HG03095 (cell line): ENCODE measurements around the gene ZNF23.
A peak's percentile ranks its signal among the peaks of the same experiment; 100 is the strongest.
"Not testable (repeated sequence)": the region's sequence is repeated elsewhere in the genome, so short reads cannot be mapped to it uniquely, and the experiment has no call there.

Experiments used
- ATAC-seq: cut with Tn5 transposase; IDR thresholded peaks from one replicate; pipeline ENCODE4 v1.9.1; 2021; ENCODE audit warnings: moderate library complexity; ENCODE audit not compliant: unreplicated experiment

The ZNF23 gene

GRCh38 chr16:71461686-71462648 is at the start of gene ZNF23:
Gene ZNF23, minus strand, starts transcription at chr16:71462247. Its CDS starts 5,451 bp downstream, at chr16:71456796.
- peak; percentile 96 for ATAC-seq

DNA sequence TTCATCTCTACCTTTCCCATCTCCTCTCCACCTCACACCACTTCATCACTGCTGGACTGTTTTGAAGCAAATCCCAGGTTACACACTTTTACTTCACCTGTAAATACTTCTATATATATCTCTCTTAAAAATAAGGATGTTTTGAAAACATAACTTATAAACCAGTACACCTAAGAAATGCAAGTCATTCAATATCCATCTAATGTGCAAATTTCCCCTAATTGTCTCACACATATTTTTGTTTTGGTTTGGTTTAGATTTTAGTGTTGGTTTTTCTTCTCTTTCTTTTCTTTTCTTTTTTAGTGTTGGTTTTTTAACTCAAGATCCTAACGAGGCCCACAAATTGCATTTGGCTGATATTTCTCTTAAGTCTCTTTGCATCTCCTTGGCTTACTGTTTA is 45.0 kb upstream of the ZNF23 start:
- ATAC-seq: no peak

DNA sequence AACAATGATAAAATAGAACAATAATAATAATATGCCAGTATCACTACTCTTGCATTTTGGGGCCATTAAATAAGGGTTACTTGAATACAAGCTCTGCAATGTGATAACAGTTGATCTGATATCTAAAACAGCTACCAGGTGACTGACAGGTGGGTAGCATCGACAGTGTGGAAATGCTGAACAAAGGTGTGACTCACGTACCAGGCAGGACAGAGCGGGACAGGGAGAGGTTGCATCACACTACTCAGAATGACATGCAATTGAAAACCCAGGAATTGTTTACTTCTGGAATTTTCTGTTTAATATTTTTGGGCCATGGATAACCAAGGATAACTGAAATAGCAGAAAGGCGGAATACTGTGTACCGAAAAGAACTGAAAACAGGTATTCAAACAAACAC is 42.9 kb upstream of the ZNF23 start:
- no peak for ATAC-seq

DNA sequence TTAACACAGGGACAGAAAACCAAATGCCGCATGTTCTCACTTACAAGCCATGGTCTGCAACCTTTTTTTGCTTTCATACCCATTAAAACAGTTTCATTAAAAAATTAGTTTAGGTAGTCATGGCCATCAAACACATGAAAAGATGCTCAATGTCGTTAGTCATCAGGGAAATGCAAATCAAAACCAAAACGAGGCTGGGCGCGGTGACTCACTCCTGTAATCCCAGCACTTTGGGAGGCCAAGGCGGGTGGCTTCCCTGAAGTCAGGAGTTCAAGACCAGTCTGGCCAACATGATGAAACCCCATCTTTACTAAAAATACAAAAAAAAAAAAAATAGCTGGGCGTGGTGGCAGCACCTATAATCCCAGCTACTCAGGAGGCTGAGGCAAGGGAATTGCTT is 42.0 kb upstream of the ZNF23 start:
- not testable (repeated sequence) for ATAC-seq

DNA sequence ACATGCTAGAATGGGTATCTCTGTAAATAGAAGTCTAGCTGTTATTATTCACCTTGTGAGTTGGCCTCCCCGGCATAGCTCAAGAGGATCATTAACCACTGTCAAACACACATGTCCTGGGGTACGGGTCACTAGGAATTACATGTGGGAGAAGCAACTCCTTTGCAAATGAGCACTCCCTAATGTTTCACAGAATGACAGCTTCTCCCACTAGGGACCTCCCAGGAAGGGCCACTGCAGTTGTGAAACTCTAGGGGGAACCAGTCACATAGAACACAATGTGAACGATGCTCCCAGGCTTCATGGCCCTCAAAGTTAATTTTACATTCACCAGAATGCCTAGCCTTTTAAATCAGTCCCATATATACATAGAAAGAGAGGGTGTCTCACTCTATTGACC is 39.5 kb upstream of the ZNF23 start:
- no peak for ATAC-seq

DNA sequence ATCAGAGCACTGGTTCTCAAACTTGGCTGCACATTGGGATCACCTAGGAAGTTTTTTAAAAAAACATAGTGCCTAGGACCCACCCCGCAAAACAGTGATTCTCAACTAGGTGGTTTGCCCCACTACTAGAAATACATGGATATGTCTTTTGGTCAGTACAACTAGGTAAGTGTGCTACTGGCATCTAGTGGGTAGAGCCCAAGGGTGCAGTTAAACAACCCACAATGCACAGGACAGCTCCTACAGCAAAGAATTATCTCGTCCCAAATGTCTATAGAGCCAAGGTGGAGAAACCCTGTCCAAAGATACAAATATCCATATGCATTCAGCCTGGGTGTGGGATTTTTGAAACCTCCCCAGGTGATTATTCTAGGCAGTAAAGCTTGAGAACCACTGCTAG is 38.9 kb upstream of the ZNF23 start:
- ATAC-seq: no peak

DNA sequence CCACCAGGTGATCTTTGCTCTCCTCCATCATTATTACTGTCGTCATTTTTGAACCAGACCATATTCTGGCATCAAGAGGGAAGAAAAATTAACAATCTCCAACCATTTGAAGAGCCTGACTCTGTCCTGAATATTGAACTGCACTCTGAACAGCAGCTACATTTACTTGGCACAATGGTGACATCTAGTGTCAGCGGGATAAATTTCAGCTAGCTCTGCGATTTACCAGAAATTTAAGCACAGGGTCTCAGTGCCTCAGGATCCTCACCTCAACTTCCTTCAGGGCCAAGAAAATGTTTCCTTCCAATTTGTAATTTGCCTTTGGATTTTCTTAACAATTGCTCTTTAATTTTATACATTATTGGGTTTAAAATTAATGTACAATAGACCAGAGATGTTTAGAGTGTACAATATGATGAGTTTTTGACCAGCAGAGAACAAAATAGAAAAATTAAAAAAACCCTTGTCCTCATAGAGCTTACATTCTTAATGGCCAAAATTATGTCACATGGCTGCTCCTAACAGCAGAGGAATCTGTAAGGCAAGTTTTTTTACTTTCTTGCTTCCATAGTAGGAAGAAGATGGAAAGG is 37.8 kb upstream of the ZNF23 start:
- ATAC-seq: no peak

GRCh38 chr16:71498031-71498430 is 36.0 kb upstream of the ZNF23 start:
- ATAC-seq: no peak

- no peak for ATAC-seq
Observed at GRCh38 chr16:71493213-71493612, 31.2 kb upstream of the ZNF23 start.

DNA sequence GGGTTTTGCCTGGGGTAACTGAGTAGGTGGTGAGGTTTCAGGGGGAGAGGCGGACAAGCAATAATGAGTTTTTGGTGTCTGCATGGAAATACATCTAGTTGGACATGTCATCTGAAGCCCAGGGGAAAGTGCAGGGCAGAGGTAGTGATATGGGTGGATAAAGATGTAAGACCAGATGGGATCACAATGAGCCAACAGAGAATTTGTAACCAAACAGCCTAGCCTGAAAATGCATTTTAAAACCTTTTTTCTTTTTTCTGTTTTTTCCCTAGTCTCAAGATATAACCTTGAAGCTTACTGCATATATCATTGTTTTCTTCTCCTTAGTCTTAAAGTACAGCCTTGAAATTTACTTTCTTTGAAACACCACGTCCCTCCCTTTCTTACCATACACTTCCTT is 30.7 kb upstream of the ZNF23 start:
- ATAC-seq: no peak

GRCh38 chr16:71491054-71491453 is 29.0 kb upstream of the ZNF23 start:
- no peak for ATAC-seq

- no peak for ATAC-seq
Observed at GRCh38 chr16:71490361-71490760, 28.3 kb upstream of the ZNF23 start.

GRCh38 chr16:71489122-71489521 is 27.1 kb upstream of the ZNF23 start, which contains the start of gene ZNF19:
Gene ZNF19, minus strand, starts transcription at chr16:71489324. Its CDS starts 7,210 bp downstream, at chr16:71482114.
- ATAC-seq: no peak

DNA sequence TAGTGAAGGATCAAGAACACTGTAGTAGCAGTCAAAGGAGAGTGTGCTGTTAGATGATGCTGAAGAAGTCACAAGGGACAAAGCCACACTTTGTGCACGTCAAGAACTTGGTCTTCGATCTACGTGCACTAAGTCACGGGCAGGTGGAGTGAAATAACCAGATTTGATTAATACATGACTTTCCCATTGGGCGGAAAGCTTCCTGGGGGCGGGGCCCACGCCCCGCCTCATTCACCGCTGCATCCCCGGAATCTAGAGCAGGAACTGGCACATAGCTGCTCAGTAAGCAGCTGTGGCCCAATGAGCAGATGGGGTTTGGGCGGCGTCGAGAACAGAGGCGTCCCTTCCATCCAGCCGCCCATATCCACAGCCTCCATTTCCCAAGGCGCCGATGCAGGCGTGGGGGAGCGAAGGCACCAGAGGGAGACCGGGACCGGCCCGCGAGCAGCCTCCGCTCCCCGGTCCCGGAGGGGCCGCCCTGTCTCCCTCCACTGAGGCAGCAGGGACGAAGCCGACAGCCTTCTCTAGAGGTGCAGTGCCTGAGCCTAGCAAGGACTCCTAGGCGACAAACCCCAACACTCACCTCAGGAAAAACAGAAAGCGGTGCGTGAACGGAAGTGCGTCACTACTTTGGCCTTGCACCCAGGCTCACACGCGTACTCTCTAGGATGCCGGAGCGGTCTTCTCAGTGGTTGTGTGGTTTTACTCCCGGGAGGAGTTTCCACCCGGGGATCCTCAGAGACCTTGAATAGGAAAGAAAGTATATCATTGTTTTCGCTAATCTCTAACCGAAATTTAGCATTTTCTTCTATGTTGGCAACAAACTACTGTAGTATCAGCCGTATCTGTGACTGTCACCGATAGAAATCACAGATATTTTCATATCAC is 22.2 kb upstream of the ZNF23 start:
- ATAC-seq: peak; percentile 79

- ATAC-seq: no peak
Observed at GRCh38 chr16:71482569-71482968, 20.5 kb upstream of the ZNF23 start.

DNA sequence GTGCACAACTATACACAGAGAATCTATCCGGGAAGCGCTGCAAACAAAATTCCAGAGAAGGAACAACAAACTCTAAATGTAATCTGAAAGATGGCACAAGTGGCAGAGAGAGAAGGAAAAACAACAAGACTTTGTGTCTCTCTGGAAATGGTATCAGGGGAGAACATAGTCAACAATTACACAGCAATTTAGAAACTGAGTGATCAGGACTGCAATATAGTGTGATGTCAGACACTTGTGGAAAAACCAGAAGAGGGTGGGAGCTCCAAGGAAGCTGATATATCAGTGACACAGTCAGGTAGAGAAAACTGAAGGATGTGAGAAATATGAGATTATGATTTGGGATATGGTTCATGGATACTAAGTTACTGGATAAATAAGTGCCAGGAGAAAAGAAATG is 18.9 kb upstream of the ZNF23 start:
- no peak for ATAC-seq

DNA sequence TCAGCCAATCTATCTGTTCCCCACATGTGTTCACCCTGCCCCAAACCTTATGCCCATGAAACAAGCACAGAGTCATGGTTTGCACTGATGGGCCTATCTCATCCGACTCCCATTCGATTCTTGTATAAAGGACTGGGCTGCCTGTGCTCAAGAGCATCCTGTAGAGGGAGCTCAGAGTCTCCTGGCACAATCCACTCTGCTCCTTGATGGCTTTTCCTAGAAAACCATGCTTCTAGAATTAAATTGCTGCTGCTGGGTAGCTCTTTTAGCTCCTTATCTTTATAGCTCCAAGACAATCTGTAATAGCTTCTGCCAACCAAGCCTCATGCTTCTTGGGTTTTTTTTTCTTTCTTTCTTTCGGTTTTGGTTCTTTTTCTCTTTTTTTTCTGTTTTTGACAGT is 17.4 kb upstream of the ZNF23 start:
- ATAC-seq: no peak

DNA sequence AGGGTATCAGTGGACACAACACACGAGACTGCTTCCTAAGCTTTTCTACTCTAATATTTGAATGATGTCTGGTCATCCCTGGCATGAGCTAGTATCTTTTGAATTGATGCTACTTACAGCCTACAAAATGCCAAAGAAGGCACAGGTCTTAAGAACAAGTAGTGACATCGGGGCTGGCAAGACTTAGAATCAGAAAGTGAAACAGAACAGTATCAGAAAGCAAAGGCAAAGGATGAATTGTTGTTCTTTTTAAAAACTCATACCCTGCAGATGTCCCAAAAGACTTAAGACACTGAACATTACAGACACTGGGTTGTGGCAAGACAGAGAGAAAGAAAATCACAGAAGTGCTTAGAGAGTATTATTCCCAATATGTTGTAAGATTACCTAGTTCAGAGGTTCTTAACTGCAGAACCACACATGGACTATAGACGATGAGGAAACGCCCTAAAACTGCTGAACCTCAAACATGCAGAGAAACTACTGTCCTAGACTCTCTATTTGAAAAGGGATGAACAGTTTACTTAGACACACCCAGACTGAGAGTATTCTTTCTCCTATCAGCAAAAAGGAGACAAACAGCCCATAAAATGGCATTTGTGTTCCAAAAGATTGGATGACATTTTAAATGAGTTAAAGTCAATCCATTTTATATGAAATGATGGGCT is 14.5 kb upstream of the ZNF23 start:
- ATAC-seq: no peak

DNA sequence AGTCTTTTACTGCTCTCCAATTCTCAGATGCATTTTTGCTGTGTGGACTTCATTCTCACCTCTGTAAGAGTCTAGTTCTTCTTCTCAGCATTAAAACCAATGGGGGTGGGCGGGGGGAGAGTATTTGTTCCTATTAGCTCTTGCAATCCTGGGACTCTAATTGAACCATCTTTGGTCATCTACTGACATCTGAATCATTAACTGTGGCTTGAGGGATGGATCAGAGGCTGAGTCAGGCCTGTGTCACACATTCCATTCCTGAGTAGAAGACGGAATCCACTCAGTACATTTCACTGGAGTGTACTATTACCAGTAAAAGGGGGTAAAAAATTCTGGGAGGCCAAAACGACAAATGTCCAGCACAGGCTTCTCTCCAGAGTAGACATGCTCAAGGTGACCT is 12.8 kb upstream of the ZNF23 start:
- ATAC-seq: no peak

GRCh38 chr16:71473891-71474290 is 11.8 kb upstream of the ZNF23 start:
- no peak for ATAC-seq

- ATAC-seq: no peak
Observed at GRCh38 chr16:71472931-71473330, 10.9 kb upstream of the ZNF23 start.
